SU-DHL-6 (cell line): ENCODE measurements around the gene FAM120A.

Experiments used
- EZH2phosphoT487 ChIP-seq: fragments of 200-600 bp; sonication (generic), shearing (Covaris generic); conservative IDR thresholded peaks from 2 replicates; pipeline ENCODE4 v1.6.1; 2018; ENCODE audit warnings: mild to moderate bottlenecking, antibody characterized with exemption, low read length, moderate library complexity, mixed read lengths
- TF ChIP-seq, protein P1 (sequence below): fragments of 200-600 bp; sonication (generic); IDR thresholded peaks from one replicate; pipeline ENCODE4 v1.5.1; 2017; ENCODE audit warnings: antibody characterized with exemption, mild to moderate bottlenecking, low read length, moderate library complexity; ENCODE audit not compliant: insufficient read depth, poor library complexity, severe bottlenecking

DNA sequence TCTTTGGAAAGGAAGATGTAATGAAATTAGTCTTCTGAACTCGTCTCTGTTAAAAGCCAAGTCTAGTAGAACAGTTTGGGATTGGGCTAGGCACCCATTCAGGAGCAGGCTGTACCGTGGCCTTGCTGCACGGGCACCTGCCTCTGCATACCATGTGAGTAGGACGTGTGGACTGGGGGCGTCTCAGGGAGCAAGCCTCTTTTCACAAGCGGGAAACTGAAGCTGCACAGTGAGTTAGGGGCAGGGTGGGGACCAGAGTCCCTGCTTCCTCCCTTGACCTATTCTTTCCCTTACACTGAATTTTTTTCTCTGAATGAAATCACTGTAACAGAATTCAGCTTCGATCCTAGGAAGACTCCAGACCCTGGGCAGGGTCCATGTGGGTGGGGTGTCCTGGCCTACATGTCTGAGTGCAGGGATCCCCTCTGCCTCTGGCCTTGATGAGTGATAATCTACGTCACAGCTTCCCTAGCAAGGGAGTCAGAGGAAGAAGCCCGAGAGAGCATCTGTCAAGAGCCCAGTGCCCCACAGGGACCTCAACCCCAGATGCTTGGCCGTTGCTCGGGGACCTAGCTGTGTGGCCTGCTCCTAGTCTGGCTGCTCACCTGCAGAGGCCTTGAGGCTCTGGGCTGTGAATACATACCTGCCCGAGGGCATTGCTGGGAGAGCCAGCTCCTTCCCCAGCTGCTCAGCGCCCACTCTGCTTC, 140.0 kb downstream of the FAM120A start:
- TF ChIP-seq, protein P1, sequence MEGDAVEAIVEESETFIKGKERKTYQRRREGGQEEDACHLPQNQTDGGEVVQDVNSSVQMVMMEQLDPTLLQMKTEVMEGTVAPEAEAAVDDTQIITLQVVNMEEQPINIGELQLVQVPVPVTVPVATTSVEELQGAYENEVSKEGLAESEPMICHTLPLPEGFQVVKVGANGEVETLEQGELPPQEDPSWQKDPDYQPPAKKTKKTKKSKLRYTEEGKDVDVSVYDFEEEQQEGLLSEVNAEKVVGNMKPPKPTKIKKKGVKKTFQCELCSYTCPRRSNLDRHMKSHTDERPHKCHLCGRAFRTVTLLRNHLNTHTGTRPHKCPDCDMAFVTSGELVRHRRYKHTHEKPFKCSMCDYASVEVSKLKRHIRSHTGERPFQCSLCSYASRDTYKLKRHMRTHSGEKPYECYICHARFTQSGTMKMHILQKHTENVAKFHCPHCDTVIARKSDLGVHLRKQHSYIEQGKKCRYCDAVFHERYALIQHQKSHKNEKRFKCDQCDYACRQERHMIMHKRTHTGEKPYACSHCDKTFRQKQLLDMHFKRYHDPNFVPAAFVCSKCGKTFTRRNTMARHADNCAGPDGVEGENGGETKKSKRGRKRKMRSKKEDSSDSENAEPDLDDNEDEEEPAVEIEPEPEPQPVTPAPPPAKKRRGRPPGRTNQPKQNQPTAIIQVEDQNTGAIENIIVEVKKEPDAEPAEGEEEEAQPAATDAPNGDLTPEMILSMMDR: no peak
- TF ChIP-seq EZH2phosphoT487: no peak
